ENCODE measurements around the gene TIFAB.

Gene TIFAB

GRCh38 chr5:135437796-135438560, 14.2 kb downstream of the TIFAB start:
- TF ChIP-seq SIN3A (IDR thresholded peaks at IDR 0.05; ENCODE audit: borderline replicate concordance, insufficient read depth, low read length) (no peak), TAF1 (IDR thresholded peaks at IDR 0.05; ENCODE audit: borderline replicate concordance, insufficient read depth, low read length) (no peak), POLR2AphosphoS5 (IDR thresholded peaks at IDR 0.05; ENCODE audit: low read depth, low read length) (no peak), FOXP2 (optimal IDR thresholded peaks at IDR 0.05; ENCODE audit: borderline replicate concordance, extremely low read depth, extremely low read length, insufficient read depth) (no peak), REST (IDR thresholded peaks at IDR 0.05; ENCODE audit: insufficient read depth in 1 of 2, low read depth in 2 of 2, low read length in 2 of 2) (no peak)

GRCh38 chr5:135437422-135437795, 14.7 kb downstream of the TIFAB start:
- TF ChIP-seq REST (IDR thresholded peaks at IDR 0.05; ENCODE audit: insufficient read depth in 1 of 2, low read depth in 2 of 2, low read length in 2 of 2) (no peak), TAF1 (IDR thresholded peaks at IDR 0.05; ENCODE audit: borderline replicate concordance, insufficient read depth, low read length) (no peak), SIN3A (IDR thresholded peaks at IDR 0.05; ENCODE audit: borderline replicate concordance, insufficient read depth, low read length) (no peak), POLR2AphosphoS5 (IDR thresholded peaks at IDR 0.05; ENCODE audit: low read depth, low read length) (no peak), FOXP2 (optimal IDR thresholded peaks at IDR 0.05; ENCODE audit: borderline replicate concordance, extremely low read depth, extremely low read length, insufficient read depth) (no peak)

- no peak for TF ChIP-seq SIN3A (IDR thresholded peaks at IDR 0.05; ENCODE audit: borderline replicate concordance, insufficient read depth, low read length)
- TF ChIP-seq POLR2AphosphoS5 (IDR thresholded peaks at IDR 0.05; ENCODE audit: low read depth, low read length), result no peak
- no peak for TF ChIP-seq TAF1 (IDR thresholded peaks at IDR 0.05; ENCODE audit: borderline replicate concordance, insufficient read depth, low read length)
- TF ChIP-seq REST (IDR thresholded peaks at IDR 0.05; ENCODE audit: insufficient read depth in 1 of 2, low read depth in 2 of 2, low read length in 2 of 2), result no peak
- TF ChIP-seq FOXP2 (optimal IDR thresholded peaks at IDR 0.05; ENCODE audit: borderline replicate concordance, extremely low read depth, extremely low read length, insufficient read depth), result no peak
These were observed 15.2 kb downstream of the TIFAB start for GRCh38 chr5:135436951-135437418.

GRCh38 chr5:135435467-135436330, 16.5 kb downstream of the TIFAB start:
- TF ChIP-seq REST (IDR thresholded peaks at IDR 0.05; ENCODE audit: insufficient read depth in 1 of 2, low read depth in 2 of 2, low read length in 2 of 2) (no peak), TAF1 (IDR thresholded peaks at IDR 0.05; ENCODE audit: borderline replicate concordance, insufficient read depth, low read length) (no peak), SIN3A (IDR thresholded peaks at IDR 0.05; ENCODE audit: borderline replicate concordance, insufficient read depth, low read length) (no peak), POLR2AphosphoS5 (IDR thresholded peaks at IDR 0.05; ENCODE audit: low read depth, low read length) (no peak), FOXP2 (optimal IDR thresholded peaks at IDR 0.05; ENCODE audit: borderline replicate concordance, extremely low read depth, extremely low read length, insufficient read depth) (no peak)

Measured in PFSK-1 (cell line).